Measurements from ENCODE around the gene SLC22A16. TPM values are rescaled to one million over a fixed set of nuclear protein-coding genes. Genes with fewer than 3 reads are reported as not detected.

The SLC22A16 gene
- total and polyA plus RNA-seq, 2 of the 13 experiments (the other 11 are each of a cell fraction or from before 2014, with no cell fraction given), result 0.04 TPM; not detected in 1

DNA sequence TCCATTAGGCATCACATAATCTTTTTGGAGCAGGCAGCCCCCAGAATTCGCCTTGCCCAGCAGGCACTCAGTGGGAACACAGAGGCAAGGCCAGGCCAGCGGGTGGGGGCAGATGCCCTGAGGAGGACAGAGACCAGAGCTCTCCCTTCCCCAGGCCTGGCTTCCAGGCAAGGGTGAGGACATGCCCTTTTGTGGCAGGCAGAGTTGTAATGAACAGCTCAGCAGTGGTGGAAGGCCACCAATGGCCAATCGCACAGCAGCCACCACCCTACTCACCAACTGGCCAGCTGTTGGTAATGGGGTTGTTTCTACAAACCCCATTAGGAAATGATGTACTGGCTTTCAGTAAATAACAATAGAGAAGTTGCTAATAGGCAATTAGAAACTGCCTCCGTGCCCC is 45.7 kb downstream of the SLC22A16 start (continued):
- TF ChIP-seq ZNF484 (CRISPR knock-in tag; IDR thresholded peaks at IDR 0.05; ENCODE audit: borderline replicate concordance, low read depth), result no peak
- TF ChIP-seq MTF1 (CRISPR knock-in tag; IDR thresholded peaks at IDR 0.05), result no peak

DNA sequence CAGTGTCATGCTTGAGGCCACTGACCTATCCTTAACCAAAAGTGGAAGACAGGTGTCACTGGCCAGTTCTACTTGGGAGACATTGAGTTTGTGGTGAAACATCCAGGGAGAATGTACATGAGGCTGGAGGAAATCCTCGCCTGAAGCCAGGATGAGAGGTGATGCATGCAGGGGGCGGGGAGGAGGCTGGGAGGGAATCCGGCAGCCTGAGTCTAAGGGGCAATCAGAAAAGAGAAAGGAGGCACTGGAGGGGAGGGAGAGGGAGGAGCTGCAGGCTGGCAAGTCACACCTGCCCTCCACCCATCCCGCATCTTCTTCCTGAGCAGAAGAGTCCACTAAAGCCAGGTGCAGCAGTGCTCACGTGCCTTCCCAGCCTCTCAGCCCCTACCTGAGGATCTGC is 46.2 kb downstream of the SLC22A16 start:
- 8% methylated on average over 5 of the region's 5 CpGs for WGBS (ENCODE audit: low lambda C conversion rate)
- POLR2A ChIA-PET, result no interaction called here
- CTCF ChIA-PET (ENCODE audit: low intra/inter-chr PET ratio, low total read pairs), result no interaction called here
- H3K9me3 ChIP-seq (ENCODE audit: low read length), result no peaks in the 10 kb centered on the region
- H3K9ac ChIP-seq (ENCODE audit: insufficient read depth, low read depth, low read length), result no peak overlapping the region
- FAIRE-seq (no peak), ATAC-seq (peak; percentile 60), DNase-seq (ENCODE audit: low spot score) (no peak)
- in situ Hi-C loops (cut with HindIII; ENCODE audit: extremely low pct_ligation_motif_present, low pct_unique_long_range_greater_than_20kb) (no loop called here), intact Hi-C loops (cut with micrococcal nuclease; ENCODE audit: unreplicated experiment) (no loop called here)
- H3K36me3 ChIP-seq (replicated peaks in 1 of 2; ENCODE audit: control insufficient read depth in 1 of 2, insufficient read depth in 2 of 2, low read length in 2 of 2), result no peaks in the 10 kb centered on the region
- peaks cover 1 to 8% of the 10 kb centered on the region in 2 experiments; a peak in 2 of 5 replicates for H3K27me3 ChIP-seq (ENCODE audit: control insufficient read depth in 1 of 2, insufficient read depth in 2 of 2, low read length in 2 of 2)
- H3K27ac ChIP-seq (ENCODE audit: extremely low read length, insufficient read depth, low read length), result no peak overlapping the region
- TF ChIP-seq BRCA1 (CRISPR knock-in tag; IDR thresholded peaks at IDR 0.05), result no peak
- TF ChIP-seq ZSCAN21 (CRISPR knock-in tag; IDR thresholded peaks at IDR 0.05; ENCODE audit: borderline replicate concordance), result no peak
- TF ChIP-seq HNRNPL (IDR thresholded peaks at IDR 0.05; ENCODE audit: low read depth, low read length), result no peak
- TF ChIP-seq ZNF670 (CRISPR knock-in tag; IDR thresholded peaks at IDR 0.05; ENCODE audit: borderline replicate concordance), result no peak
- TF ChIP-seq DNMT1 (CRISPR knock-in tag; IDR thresholded peaks at IDR 0.05), result no peak
- no peak for TF ChIP-seq SRY (CRISPR knock-in tag; IDR thresholded peaks at IDR 0.05)
- TF ChIP-seq KDM5A (IDR thresholded peaks at IDR 0.05; ENCODE audit: borderline replicate concordance, low read length), result no peak
- TF ChIP-seq GFI1 (CRISPR knock-in tag; IDR thresholded peaks at IDR 0.05; ENCODE audit: borderline replicate concordance), result no peak
- no peak for TF ChIP-seq ZNF577 (CRISPR knock-in tag; IDR thresholded peaks at IDR 0.05; ENCODE audit: borderline replicate concordance, low read depth)
- TF ChIP-seq, protein P1, sequence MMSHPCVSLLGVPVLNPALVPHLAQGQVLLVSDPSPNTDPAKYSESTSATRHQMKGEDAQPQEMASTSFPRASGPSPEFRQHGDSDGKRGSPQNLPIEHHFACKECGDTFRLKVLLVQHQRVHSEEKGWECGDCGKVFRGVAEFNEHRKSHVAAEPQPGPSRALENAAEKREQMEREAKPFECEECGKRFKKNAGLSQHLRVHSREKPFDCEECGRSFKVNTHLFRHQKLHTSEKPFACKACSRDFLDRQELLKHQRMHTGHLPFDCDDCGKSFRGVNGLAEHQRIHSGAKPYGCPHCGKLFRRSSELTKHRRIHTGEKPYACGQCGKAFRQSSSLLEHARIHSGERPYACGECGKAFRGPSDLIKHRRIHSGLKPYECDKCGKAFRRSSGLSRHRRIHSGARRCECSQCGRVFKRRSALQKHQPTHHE (CRISPR knock-in tag; IDR thresholded peaks at IDR 0.05; ENCODE audit: borderline replicate concordance), result no peak
- TF ChIP-seq FOSL1 (CRISPR knock-in tag; IDR thresholded peaks at IDR 0.05; ENCODE audit: borderline replicate concordance), result no peak
- TF ChIP-seq, protein P2, sequence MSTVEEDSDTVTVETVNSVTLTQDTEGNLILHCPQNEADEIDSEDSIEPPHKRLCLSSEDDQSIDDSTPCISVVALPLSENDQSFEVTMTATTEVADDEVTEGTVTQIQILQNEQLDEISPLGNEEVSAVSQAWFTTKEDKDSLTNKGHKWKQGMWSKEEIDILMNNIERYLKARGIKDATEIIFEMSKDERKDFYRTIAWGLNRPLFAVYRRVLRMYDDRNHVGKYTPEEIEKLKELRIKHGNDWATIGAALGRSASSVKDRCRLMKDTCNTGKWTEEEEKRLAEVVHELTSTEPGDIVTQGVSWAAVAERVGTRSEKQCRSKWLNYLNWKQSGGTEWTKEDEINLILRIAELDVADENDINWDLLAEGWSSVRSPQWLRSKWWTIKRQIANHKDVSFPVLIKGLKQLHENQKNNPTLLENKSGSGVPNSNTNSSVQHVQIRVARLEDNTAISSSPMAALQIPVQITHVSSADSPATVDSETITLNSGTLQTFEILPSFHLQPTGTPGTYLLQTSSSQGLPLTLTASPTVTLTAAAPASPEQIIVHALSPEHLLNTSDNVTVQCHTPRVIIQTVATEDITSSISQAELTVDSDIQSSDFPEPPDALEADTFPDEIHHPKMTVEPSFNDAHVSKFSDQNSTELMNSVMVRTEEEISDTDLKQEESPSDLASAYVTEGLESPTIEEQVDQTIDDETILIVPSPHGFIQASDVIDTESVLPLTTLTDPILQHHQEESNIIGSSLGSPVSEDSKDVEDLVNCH (CRISPR knock-in tag; IDR thresholded peaks at IDR 0.05), result no peak
- TF ChIP-seq, protein P3, sequence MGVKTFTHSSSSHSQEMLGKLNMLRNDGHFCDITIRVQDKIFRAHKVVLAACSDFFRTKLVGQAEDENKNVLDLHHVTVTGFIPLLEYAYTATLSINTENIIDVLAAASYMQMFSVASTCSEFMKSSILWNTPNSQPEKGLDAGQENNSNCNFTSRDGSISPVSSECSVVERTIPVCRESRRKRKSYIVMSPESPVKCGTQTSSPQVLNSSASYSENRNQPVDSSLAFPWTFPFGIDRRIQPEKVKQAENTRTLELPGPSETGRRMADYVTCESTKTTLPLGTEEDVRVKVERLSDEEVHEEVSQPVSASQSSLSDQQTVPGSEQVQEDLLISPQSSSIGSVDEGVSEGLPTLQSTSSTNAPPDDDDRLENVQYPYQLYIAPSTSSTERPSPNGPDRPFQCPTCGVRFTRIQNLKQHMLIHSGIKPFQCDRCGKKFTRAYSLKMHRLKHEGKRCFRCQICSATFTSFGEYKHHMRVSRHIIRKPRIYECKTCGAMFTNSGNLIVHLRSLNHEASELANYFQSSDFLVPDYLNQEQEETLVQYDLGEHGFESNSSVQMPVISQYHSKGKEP (CRISPR knock-in tag; IDR thresholded peaks at IDR 0.05), result no peak
- H4K20me1 ChIP-seq (ENCODE audit: insufficient read depth, low read length), result no peaks in the 10 kb centered on the region
- H3K79me2 ChIP-seq (ENCODE audit: insufficient read depth, low read length), result no peaks in the 10 kb centered on the region
- peaks cover 31% of the 10 kb centered on the region for H3K4me1 ChIP-seq (ENCODE audit: insufficient read depth, low read length)
- BruUV-seq (replicated peaks), result no TSS peak
- peak overlapping the region; percentile 20; the same call in 1 of the 2 replicates for H3K4me2 ChIP-seq (ENCODE audit: low read depth, low read length)
- no peak overlapping the region for H2AFZ ChIP-seq (ENCODE audit: low read length)
- no peak overlapping the region for H3K4me3 ChIP-seq (replicated peaks in 1 of 3; ENCODE audit: insufficient read depth in 1 of 3, low read depth in 2 of 3, low read length in 3 of 3)

All from HepG2 (cell line).